IMR-90 (cell line): ENCODE data around the gene ASPG. TPM values are rescaled to one million over a fixed set of nuclear protein-coding genes. Genes with fewer than 3 reads are reported as not detected.

Source experiments
- ATAC-seq: fragments of 200-7000 bp; cut with Tn5 transposase; 2 replicates; pipeline ENCODE4 v1.9.1; 2020; ENCODE audit warnings: low read depth, mild to moderate bottlenecking, moderate library complexity
- BruUV-seq: library from RNA; stranded (reverse); fragments of 400-500 nt; replicated peaks from 2 replicates; lab custom pipeline; 2021; lab: Mats Ljungman, UMichigan
- CTCF ChIA-PET: fragments of 300-600 bp; formaldehyde crosslinking; extraction: SDS; loops from one replicate; lab custom pipeline; 2021; ENCODE audit warnings: antibody characterized with exemption; lab: Yijun Ruan, JAX
- POLR2A ChIA-PET: fragments of 300-600 bp; sonication (Branson Sonifier 250); formaldehyde crosslinking; loops from one replicate; lab custom pipeline; 2022; ENCODE audit warnings: antibody characterized with exemption; ENCODE audit not compliant: unreplicated experiment; lab: Charles Lee
- DNase-seq: peaks from one replicate; pipeline ENCODE4 v3.0.0; 2013
- H2AFZ ChIP-seq: replicated peaks from 2 replicates; pipeline ENCODE3; 2013; ENCODE audit warnings: low read length, mild to moderate bottlenecking; ENCODE audit not compliant: poor library complexity
- H2AK5ac ChIP-seq: 2 replicates; pipeline ENCODE4 v1.6.1; 2013; ENCODE audit warnings: low read depth, low read length, inconsistent platforms
- H2AK9ac ChIP-seq: replicated peaks from 2 replicates; pipeline ENCODE3; 2013; ENCODE audit warnings: mild to moderate bottlenecking, low read depth, low read length, moderate library complexity; ENCODE audit not compliant: poor library complexity
- H2BK120ac ChIP-seq: 2 replicates; pipeline ENCODE4 v1.6.1; 2013; ENCODE audit warnings: low read depth, low read length, inconsistent platforms
- H2BK15ac ChIP-seq: 3 replicates; pipeline ENCODE4 v1.6.1; 2013; ENCODE audit warnings: low read depth, low read length, inconsistent platforms
- H2BK20ac ChIP-seq: 2 replicates; pipeline ENCODE4 v1.6.1; 2013; ENCODE audit warnings: low read depth, mild to moderate bottlenecking, inconsistent platforms, low read length, moderate library complexity
- H2BK5ac ChIP-seq: 2 replicates; pipeline ENCODE4 v1.6.1; 2013; ENCODE audit warnings: mild to moderate bottlenecking, low read depth, low read length, inconsistent platforms; ENCODE audit not compliant: poor library complexity, severe bottlenecking
- H3K14ac ChIP-seq: replicated peaks from 2 replicates; pipeline ENCODE4 v1.6.1; 2013; ENCODE audit warnings: low read depth, low read length, inconsistent platforms
- H3K18ac ChIP-seq: 2 replicates; pipeline ENCODE4 v1.6.1; 2013; ENCODE audit warnings: low read depth, low read length, control low read depth
- H3K23ac ChIP-seq: 2 replicates; pipeline ENCODE4 v1.6.1; 2013; ENCODE audit warnings: low read depth, low read length, inconsistent platforms
- H3K27ac ChIP-seq: 2 replicates; pipeline ENCODE4 v1.5.1; 2013; ENCODE audit warnings: mild to moderate bottlenecking, control low read depth, low read length; ENCODE audit not compliant: insufficient read depth
- H3K27me3 ChIP-seq: 2 replicates; pipeline ENCODE4 v1.6.1; 2013; ENCODE audit warnings: low read length; ENCODE audit not compliant: control insufficient read depth, insufficient read depth
- H3K36me3 ChIP-seq: 2 replicates; pipeline ENCODE4 v1.6.1; 2013; ENCODE audit warnings: low read length, mixed read lengths; ENCODE audit not compliant: control insufficient read depth, insufficient read depth
- H3K4ac ChIP-seq: 2 replicates; pipeline ENCODE4 v1.6.1; 2013; ENCODE audit warnings: low read depth, low read length, inconsistent platforms
- H3K4me1 ChIP-seq: 2 replicates; pipeline ENCODE4 v1.6.1; 2013; ENCODE audit warnings: low read length, mixed read lengths; ENCODE audit not compliant: control insufficient read depth, insufficient read depth
- H3K4me2 ChIP-seq: 2 replicates; pipeline ENCODE4 v1.6.1; 2013; ENCODE audit warnings: low read depth, mild to moderate bottlenecking, control low read depth, low read length, moderate library complexity
- H3K4me3 ChIP-seq: 2 replicates; pipeline ENCODE4 v1.5.1; 2013; ENCODE audit warnings: low read depth, mild to moderate bottlenecking, control low read depth, low read length, moderate library complexity; ENCODE audit not compliant: insufficient read depth
- H3K56ac ChIP-seq: 2 replicates; pipeline ENCODE4 v1.6.1; 2013; ENCODE audit warnings: low read length, inconsistent platforms; ENCODE audit not compliant: insufficient read depth; ENCODE audit errors: extremely low read depth
- H3K79me1 ChIP-seq, 2 experiments: 2 replicates each; pipeline ENCODE4 v1.6.1; 2013; ENCODE audit warnings: low read length in 2 of 2, inconsistent platforms in 1 of 2, low read depth in 1 of 2
- H3K9ac ChIP-seq: 2 replicates; pipeline ENCODE4 v1.6.1; 2013; ENCODE audit warnings: low read depth, low read length, control low read depth
- H3K9me1 ChIP-seq: 2 replicates; pipeline ENCODE4 v1.6.1; 2013; ENCODE audit warnings: low read length, inconsistent platforms; ENCODE audit not compliant: insufficient read depth
- H3K9me3 ChIP-seq: 2 replicates; pipeline ENCODE4 v1.6.1; 2013; ENCODE audit warnings: low read length; ENCODE audit not compliant: control insufficient read depth, insufficient read depth
- H4K20me1 ChIP-seq: 2 replicates; pipeline ENCODE4 v1.6.1; 2013; ENCODE audit warnings: low read length, inconsistent platforms; ENCODE audit not compliant: insufficient read depth
- H4K5ac ChIP-seq: 2 replicates; pipeline ENCODE4 v1.6.1; 2013; ENCODE audit warnings: mild to moderate bottlenecking, low read depth, low read length, control low read depth
- H4K8ac ChIP-seq, 2 experiments: 2 replicates each; pipeline ENCODE4 v1.6.1; 2013; ENCODE audit warnings: low read depth in 2 of 2, low read length in 2 of 2, control low read depth in 1 of 2, inconsistent platforms in 1 of 2
- H4K91ac ChIP-seq: 2 replicates; pipeline ENCODE4 v1.6.1; 2013; ENCODE audit warnings: low read depth, low read length, inconsistent platforms; ENCODE audit not compliant: insufficient read depth
- CEBPB ChIP-seq: IDR thresholded peaks from 2 replicates; pipeline ENCODE4 v1.6.1; 2012; ENCODE audit warnings: low read depth, low read length, improper control_type of control experiment
- CTCF ChIP-seq: conservative IDR thresholded peaks from 2 replicates; pipeline ENCODE4 v1.5.1; 2012; ENCODE audit warnings: mild to moderate bottlenecking, low read depth, low read length, improper control_type of control experiment
- ELK1 ChIP-seq: fragments of 150-350 bp; IDR thresholded peaks from 2 replicates; pipeline ENCODE4 v1.6.1; 2016; ENCODE audit warnings: low read depth, mild to moderate bottlenecking, low read length, moderate library complexity, borderline replicate concordance
- FOS ChIP-seq: fragments of 150-350 bp; IDR thresholded peaks from 2 replicates; pipeline ENCODE4 v1.6.1; 2016; ENCODE audit warnings: low read depth, low read length
- MAFK ChIP-seq: IDR thresholded peaks from 2 replicates; pipeline ENCODE4 v1.6.1; 2012; ENCODE audit warnings: low read depth, low read length, improper control_type of control experiment
- MAZ ChIP-seq: IDR thresholded peaks from 2 replicates; pipeline ENCODE4 v1.6.1; 2012; ENCODE audit warnings: low read depth, mild to moderate bottlenecking, low read length, improper control_type of control experiment, moderate library complexity, borderline replicate concordance
- MXI1 ChIP-seq: IDR thresholded peaks from 2 replicates; pipeline ENCODE4 v1.6.1; 2012; ENCODE audit warnings: low read depth, mild to moderate bottlenecking, low read length, moderate library complexity, borderline replicate concordance
- NFE2L2 ChIP-seq: fragments of 150-350 bp; IDR thresholded peaks from 2 replicates; pipeline ENCODE4 v1.6.1; 2016; ENCODE audit warnings: low read depth, mild to moderate bottlenecking, low read length
- POLR2A ChIP-seq: IDR thresholded peaks from 2 replicates; pipeline ENCODE4 v1.6.1; 2012; ENCODE audit warnings: mild to moderate bottlenecking, low read depth, low read length
- RAD21 ChIP-seq: IDR thresholded peaks from 2 replicates; pipeline ENCODE4 v1.6.1; 2012; ENCODE audit warnings: low read length, improper control_type of control experiment
- RCOR1 ChIP-seq: IDR thresholded peaks from 2 replicates; pipeline ENCODE4 v1.6.1; 2012; ENCODE audit warnings: mild to moderate bottlenecking, low read length, improper control_type of control experiment; ENCODE audit not compliant: insufficient replicate concordance
- SMC3 ChIP-seq: fragments of 150-350 bp; IDR thresholded peaks from 2 replicates; pipeline ENCODE4 v1.6.1; 2016; ENCODE audit warnings: low read depth, mild to moderate bottlenecking, antibody characterized with exemption, low read length, moderate library complexity
- USF2 ChIP-seq: fragments of 150-350 bp; IDR thresholded peaks from 2 replicates; pipeline ENCODE4 v1.6.1; 2017; ENCODE audit warnings: mild to moderate bottlenecking, antibody characterized with exemption, low read length, low read depth
- WGBS, 2 experiments: methylation state at CpG; one replicate each; pipeline versions ENCODE4 v1.1.5 to v1.1.7; 2013; ENCODE audit warnings: missing lambda C conversion rate in 2 of 2; ENCODE audit not compliant: insufficient read length in 1 of 2; ENCODE audit errors: extremely low coverage in 2 of 2; 5-methylcytosine and 5-hydroxymethylcytosine counted together
- dilution Hi-C: fragments of 300-500 bp; cut with HindIII; formaldehyde crosslinking; loops from one replicate; pipeline ENCODE4 v1.14.3; 2018; ENCODE audit warnings: low sequenced_read_pairs; ENCODE audit not compliant: unreplicated experiment
- in situ Hi-C: fragments of 300-500 bp; cut with MboI; formaldehyde crosslinking; loops from 3 replicates; pipeline ENCODE4 v1.14.3; 2019; ENCODE audit warnings: low sequenced_read_pairs, inconsistent platforms, mixed read lengths
- intact Hi-C: fragments of 100-400 bp; cut with micrococcal nuclease; formaldehyde crosslinking; loops from 2 replicates; pipeline ENCODE4 v1.10.0; 2022
- polyA plus RNA-seq, 3 experiments: library from polyadenylated mRNA; depleted of rRNA; stranded (reverse); fragments of >200 nt; gene quantifications; 2 replicates each; pipeline ENCODE4 v1.2.3, GENCODE V29; 2012; ENCODE audit warnings: low replicate concordance in 1 of 3
- total RNA-seq: library from RNA; depleted of rRNA; stranded (reverse); fragments of >200 nt; gene quantifications from 2 replicates; pipeline ENCODE4 v1.2.3, GENCODE V29; 2012

The ASPG gene
- total and polyA plus RNA-seq, 2 of the 4 experiments (the other 2 are of a cell fraction), result not detected

- Histone ChIP-seq H4K20me1 (no peaks in the 10 kb centered on the region), H3K4me3 (no peak overlapping the region), H2BK5ac (no peak overlapping the region), H3K4me2 (no peak overlapping the region), H3K23ac (no peak overlapping the region), H3K27ac (no peak overlapping the region), H3K18ac (no peak overlapping the region), H3K9me3 (peaks cover 3% of the 10 kb centered on the region), H3K14ac (no peak overlapping the region), H2AFZ (no peak overlapping the region), H3K4me1 (no peaks in the 10 kb centered on the region), H4K91ac (no peak overlapping the region), H2AK9ac (no peak overlapping the region), H3K9me1 (no peaks in the 10 kb centered on the region), H3K9ac (no peak overlapping the region), H4K8ac (no peak overlapping the region), H3K27me3 (no peaks in the 10 kb centered on the region), H3K79me1 (no peaks in the 10 kb centered on the region), H2AK5ac (no peak overlapping the region), H2BK15ac (no peak overlapping the region), H2BK20ac (no peak overlapping the region), H3K56ac (no peak overlapping the region), H2BK120ac (no peak overlapping the region), H3K36me3 (no peaks in the 10 kb centered on the region), H3K4ac (no peak overlapping the region), H4K5ac (no peak overlapping the region)
- ATAC-seq (no peak), DNase-seq (no peak)
- in situ Hi-C loops, result no loop called here
- dilution Hi-C loops, result no loop called here
- ChIA-PET CTCF (no interaction called here), POLR2A (no interaction called here)
- TF ChIP-seq NFE2L2, result no peak
- no peak for TF ChIP-seq RAD21
- TF ChIP-seq USF2, result no peak
- TF ChIP-seq POLR2A, result no peak
- TF ChIP-seq CEBPB, result no peak
- no peak for TF ChIP-seq ELK1
- TF ChIP-seq MXI1, result no peak
- TF ChIP-seq SMC3, result no peak
- TF ChIP-seq MAZ, result no peak
- no peak for TF ChIP-seq CTCF
- no peak for TF ChIP-seq MAFK
- TF ChIP-seq FOS, result no peak
- TF ChIP-seq RCOR1, result no peak
- WGBS, 2 experiments, result 97% methylated on average over 6 of the region's 15 CpGs; no CpG with 5 or more reads in 1 of the 2 experiments
- intact Hi-C loops, result no loop called here
- no TSS peak for BruUV-seq
Observed at GRCh38 chr14:104154246-104154645, 68.7 kb downstream of the ASPG start.
